Loucy (cell line): Measurements from ENCODE around the gene STAT5B.
"Not testable (repeated sequence)": the region's sequence is repeated elsewhere in the genome, so short reads cannot be mapped to it uniquely, and the experiment has no call there.

Experiments used
- H2AFZ ChIP-seq: fragments of 200-600 bp; sonication (generic); 2 replicates; pipeline ENCODE4 v1.6.0; 2016; ENCODE audit warnings: antibody characterized with exemption, mild to moderate bottlenecking, low read length, moderate library complexity
- H3F3A ChIP-seq: fragments of 200-600 bp; 2 replicates; pipeline ENCODE4 v1.6.0; 2016; ENCODE audit warnings: antibody characterized with exemption, low read depth, mild to moderate bottlenecking
- H3K27me3 ChIP-seq: fragments of 200-600 bp; sonication (generic); 2 replicates; pipeline ENCODE4 v1.6.1; 2014; ENCODE audit warnings: low read length, mild to moderate bottlenecking; ENCODE audit not compliant: insufficient read depth, poor library complexity, severe bottlenecking
- H3K36me3 ChIP-seq: fragments of 200-600 bp; sonication (generic); 2 replicates; pipeline ENCODE4 v1.6.1; 2016; ENCODE audit warnings: low read length; ENCODE audit not compliant: insufficient read depth
- H3K4me1 ChIP-seq: fragments of 200-600 bp; sonication (generic); 2 replicates; pipeline ENCODE4 v1.5.1; 2014; ENCODE audit warnings: low read length, mild to moderate bottlenecking; ENCODE audit not compliant: insufficient read depth, poor library complexity, severe bottlenecking
- H3K4me2 ChIP-seq: fragments of 200-600 bp; sonication (generic); 2 replicates; pipeline ENCODE4 v1.6.0; 2014; ENCODE audit warnings: antibody characterized with exemption, low read length, low read depth, mild to moderate bottlenecking; ENCODE audit not compliant: poor library complexity, severe bottlenecking
- H3K4me3 ChIP-seq: fragments of 200-600 bp; sonication (generic); 2 replicates; pipeline ENCODE4 v1.5.1; 2014; ENCODE audit warnings: low read length, mild to moderate bottlenecking, mixed read lengths; ENCODE audit not compliant: poor library complexity, severe bottlenecking
- H3K79me2 ChIP-seq: fragments of 200-600 bp; sonication (generic); 2 replicates; pipeline ENCODE4 v1.6.1; 2014; ENCODE audit warnings: low read length; ENCODE audit not compliant: insufficient read depth
- H3K9ac ChIP-seq: fragments of 200-600 bp; sonication (generic); 2 replicates; pipeline ENCODE4 v1.6.0; 2014; ENCODE audit warnings: mild to moderate bottlenecking, low read depth, low read length, moderate library complexity; ENCODE audit not compliant: poor library complexity, severe bottlenecking
- H3K9me2 ChIP-seq: fragments of 200-600 bp; sonication (generic); replicated peaks from 2 replicates; pipeline ENCODE4 v1.6.1; 2016; ENCODE audit warnings: low read depth, low read length, mixed read lengths
- H3K9me3 ChIP-seq: fragments of 200-600 bp; sonication (generic); 2 replicates; pipeline ENCODE4 v1.6.1; 2014; ENCODE audit warnings: mild to moderate bottlenecking, antibody characterized with exemption, low read length, low read depth; ENCODE audit not compliant: insufficient read depth
- H4K20me1 ChIP-seq: fragments of 200-600 bp; sonication (generic); 2 replicates; pipeline ENCODE4 v1.6.0; 2014; ENCODE audit warnings: antibody characterized with exemption, low read length, mild to moderate bottlenecking; ENCODE audit not compliant: insufficient read depth, poor library complexity, severe bottlenecking
- CTCF ChIP-seq: fragments of 200-600 bp; sonication (generic); conservative IDR thresholded peaks from 2 replicates; pipeline ENCODE4 v1.5.1; 2014; ENCODE audit warnings: mild to moderate bottlenecking, antibody characterized with exemption, low read length
- EZH2phosphoT487 ChIP-seq: fragments of 200-600 bp; IDR thresholded peaks from 2 replicates; pipeline ENCODE4 v1.6.1; 2018; ENCODE audit warnings: antibody characterized with exemption, mild to moderate bottlenecking, moderate library complexity, borderline replicate concordance

STAT5B gene

GRCh38 chr17:42297775-42298174, 21.6 kb upstream of the STAT5B start:
- Histone ChIP-seq H3K4me1 (peaks cover 22% of the 10 kb centered on the region), H3K36me3 (peaks cover 72% of the 10 kb centered on the region; the same call in 1 of the 2 replicates), H4K20me1 (peaks cover 48% of the 10 kb centered on the region), H3K79me2 (peaks cover 59% of the 10 kb centered on the region)
- H3K9ac ChIP-seq, H3K9me3 ChIP-seq, H3K4me2 ChIP-seq, H3K4me3 ChIP-seq, H3F3A ChIP-seq, H3K9me2 ChIP-seq, H3K27me3 ChIP-seq, H2AFZ ChIP-seq: not testable (repeated sequence)

- Histone ChIP-seq H3K4me2 (peak overlapping the region; percentile 47), H2AFZ (no peak overlapping the region), H3K27me3 (no peaks in the 10 kb centered on the region), H3K9me3 (no peaks in the 10 kb centered on the region), H3K9me2 (no peaks in the 10 kb centered on the region), H3K36me3 (peaks cover 63% of the 10 kb centered on the region; the same call in 1 of the 2 replicates), H4K20me1 (peaks cover 57% of the 10 kb centered on the region), H3F3A (no peaks in the 10 kb centered on the region), H3K4me1 (peaks cover 33% of the 10 kb centered on the region), H3K9ac (no peak overlapping the region), H3K79me2 (peaks cover 76% of the 10 kb centered on the region), H3K4me3 (no peak overlapping the region)
- TF ChIP-seq CTCF (no peak), EZH2phosphoT487 (no peak)
Observed at GRCh38 chr17:42296012-42296411, 19.8 kb upstream of the STAT5B start.

- peaks cover 89% of the 10 kb centered on the region for H3K79me2 ChIP-seq
- H3K4me3 ChIP-seq, result no peak overlapping the region
- peaks cover 69% of the 10 kb centered on the region for H3K36me3 ChIP-seq
- peak overlapping the region; percentile 38 for H3K9ac ChIP-seq
- no peak overlapping the region for H2AFZ ChIP-seq
- H3K9me3 ChIP-seq, result no peaks in the 10 kb centered on the region
- H3F3A ChIP-seq, result no peaks in the 10 kb centered on the region
- TF ChIP-seq EZH2phosphoT487, result no peak
- TF ChIP-seq CTCF, result no peak
- H3K27me3 ChIP-seq, result no peaks in the 10 kb centered on the region
- peaks cover 69% of the 10 kb centered on the region for H4K20me1 ChIP-seq
- H3K9me2 ChIP-seq, result no peaks in the 10 kb centered on the region
- peak overlapping the region; percentile 47 for H3K4me2 ChIP-seq
- peaks cover 45% of the 10 kb centered on the region for H3K4me1 ChIP-seq
Observed at GRCh38 chr17:42294469-42295398, 18.5 kb upstream of the STAT5B start.

- H3K4me2 ChIP-seq, result peak overlapping the region; percentile 98
- no peaks in the 10 kb centered on the region for H3K9me2 ChIP-seq
- H4K20me1 ChIP-seq, result peaks cover 71% of the 10 kb centered on the region
- no peaks in the 10 kb centered on the region for H3K27me3 ChIP-seq
- peak overlapping the region; percentile 98 for H3K9ac ChIP-seq
- peaks cover 100% of the 10 kb centered on the region for H3K79me2 ChIP-seq
- no peak overlapping the region for H2AFZ ChIP-seq
- peaks cover 65% of the 10 kb centered on the region for H3K4me1 ChIP-seq
- TF ChIP-seq CTCF, result no peak
- TF ChIP-seq EZH2phosphoT487, result no peak
- H3F3A ChIP-seq, result no peaks in the 10 kb centered on the region
- H3K36me3 ChIP-seq, result peaks cover 44% of the 10 kb centered on the region
- H3K9me3 ChIP-seq, result no peaks in the 10 kb centered on the region
- H3K4me3 ChIP-seq, result peak overlapping the region; percentile 91
Observed at GRCh38 chr17:42291129-42291528, 14.9 kb upstream of the STAT5B start.
